Kidney epithelial cell (primary cell): ENCODE data around the gene HS6ST3. TPM values are rescaled to one million over a fixed set of nuclear protein-coding genes. Genes with fewer than 3 reads are reported as not detected.
"Not testable (repeated sequence)": the region's sequence is repeated elsewhere in the genome, so short reads cannot be mapped to it uniquely, and the experiment has no call there.

Experiments used
- DNase-seq: peaks from one replicate; pipeline ENCODE4 v3.0.0-alpha.2; 2010; ENCODE audit warnings: low read depth
- H3K27me3 ChIP-seq: 2 replicates; pipeline ENCODE4 v1.6.0; 2011; ENCODE audit warnings: low read length; ENCODE audit not compliant: control insufficient read depth, insufficient read depth
- H3K36me3 ChIP-seq: 2 replicates; pipeline ENCODE4 v1.5.1; 2011; ENCODE audit warnings: low read length; ENCODE audit not compliant: control insufficient read depth, insufficient read depth
- H3K4me3 ChIP-seq: 2 replicates; pipeline ENCODE4 v1.5.1; 2011; ENCODE audit warnings: low read depth, mild to moderate bottlenecking, control low read depth, low read length
- CTCF ChIP-seq: IDR thresholded peaks from 2 replicates; pipeline ENCODE4 v1.5.1; 2011; ENCODE audit warnings: mild to moderate bottlenecking, moderate library complexity, low read length, control low read depth, inconsistent platforms; ENCODE audit not compliant: insufficient read depth, poor library complexity, severe bottlenecking
- total RNA-seq: library from RNA; depleted of rRNA; stranded (reverse); fragments of >200 nt; gene quantifications from 2 replicates; pipeline ENCODE4 v1.2.3, GENCODE V29; 2015

The HS6ST3 gene
- total RNA-seq, 1 donor from 2014 or later: 0.38 TPM

- no peaks in the 10 kb centered on the region for H3K27me3 ChIP-seq
- H3K36me3 ChIP-seq: no peaks in the 10 kb centered on the region
- H3K4me3 ChIP-seq: no peak overlapping the region
- no peak for DNase-seq
- TF ChIP-seq CTCF: no peak
Observed at GRCh38 chr13:96500953-96501352, 411.0 kb downstream of the HS6ST3 start.

- DNase-seq: no peak
- no peaks in the 10 kb centered on the region for H3K27me3 ChIP-seq
- no peak for TF ChIP-seq CTCF
- no peaks in the 10 kb centered on the region for H3K36me3 ChIP-seq
- no peak overlapping the region for H3K4me3 ChIP-seq
Observed at GRCh38 chr13:96503481-96503880, 413.6 kb downstream of the HS6ST3 start.

GRCh38 chr13:96511587-96511986, 421.7 kb downstream of the HS6ST3 start:
- TF ChIP-seq CTCF: no peak
- no peaks in the 10 kb centered on the region for H3K27me3 ChIP-seq
- H3K36me3 ChIP-seq: no peaks in the 10 kb centered on the region
- no peak for DNase-seq
- no peak overlapping the region for H3K4me3 ChIP-seq

- Histone ChIP-seq H3K36me3 (no peaks in the 10 kb centered on the region), H3K4me3 (no peak overlapping the region), H3K27me3 (no peaks in the 10 kb centered on the region)
- no peak for DNase-seq
- TF ChIP-seq CTCF: no peak
Observed at GRCh38 chr13:96519380-96519779, 429.5 kb downstream of the HS6ST3 start.

GRCh38 chr13:96524398-96525020, 434.6 kb downstream of the HS6ST3 start:
- not testable (repeated sequence) for H3K4me3 ChIP-seq, H3K27me3 ChIP-seq, DNase-seq, H3K36me3 ChIP-seq

GRCh38 chr13:96525715-96526114, 435.8 kb downstream of the HS6ST3 start:
- DNase-seq: no peak
- H3K4me3 ChIP-seq: no peak overlapping the region
- no peaks in the 10 kb centered on the region for H3K27me3 ChIP-seq
- no peaks in the 10 kb centered on the region for H3K36me3 ChIP-seq
- no peak for TF ChIP-seq CTCF
